HCT116 (cell line): Measurements from ENCODE around the gene SFXN5. TPM values are rescaled to one million over a fixed set of nuclear protein-coding genes. Genes with fewer than 3 reads are reported as not detected.

Experiments used
- ATAC-seq: fragments of 200-7000 bp; cut with Tn5 transposase; 2 replicates; pipeline ENCODE4 v1.9.1; 2020; ENCODE audit warnings: mild to moderate bottlenecking, moderate library complexity
- BruUV-seq: library from RNA; stranded (reverse); fragments of 400-500 nt; replicated peaks from 2 replicates; lab custom pipeline; 2021; lab: Mats Ljungman, UMichigan
- CTCF ChIA-PET: fragments of 300-600 bp; sonication (Branson Sonifier 250); formaldehyde crosslinking; loops from one replicate; lab custom pipeline; 2021; ENCODE audit warnings: antibody characterized with exemption; lab: Charles Lee
- POLR2A ChIA-PET: fragments of 300-600, 350-600 bp; sonication (Branson Sonifier 250); formaldehyde crosslinking; loops from one replicate; lab custom pipeline; 2021; ENCODE audit warnings: antibody characterized with exemption; lab: Charles Lee
- RAD21 ChIA-PET, 2 experiments: fragments of 300-600 bp; sonication (Branson Sonifier 250); formaldehyde crosslinking; loops; one replicate each; lab custom pipeline; 2023; ENCODE audit warnings: low total read pairs in 2 of 2; ENCODE audit not compliant: uncharacterized antibody in 2 of 2, unreplicated experiment in 2 of 2, low non-redundant PET in 1 of 2; lab: Charles Lee
- DNase-seq: peaks from one replicate; pipeline ENCODE4 v3.0.0-alpha.2; 2010; ENCODE audit warnings: low read depth, low spot score
- H2AFZ ChIP-seq: fragments of 200-600 bp; shearing (Covaris generic), sonication (generic); 2 replicates; pipeline ENCODE4 v1.6.1; 2017; ENCODE audit warnings: low read depth, mixed run types, mixed read lengths, antibody characterized with exemption, low read length; ENCODE audit not compliant: poor library complexity, severe bottlenecking
- H3K27ac ChIP-seq: 2 replicates; pipeline ENCODE4 v1.5.1; 2012; ENCODE audit warnings: low read depth, low read length
- H3K27me3 ChIP-seq: fragments of 200-600 bp; sonication (generic); 2 replicates; pipeline ENCODE4 v1.6.1; 2016; ENCODE audit warnings: mixed run types, low read length, mixed read lengths; ENCODE audit not compliant: insufficient read depth
- H3K36me3 ChIP-seq, 2 experiments: fragments of 200-500 bp in 1 of 2; fragments of 200-600 bp in 1 of 2; sonication (Bioruptor generic) in 1 of 2; sonication (generic) in 1 of 2; 2 replicates each; pipeline versions ENCODE4 v1.5.1 to v1.6.1; 2014 to 2016; ENCODE audit warnings: low read length in 2 of 2, inconsistent platforms in 1 of 2, mixed read lengths in 1 of 2, mixed run types in 1 of 2; ENCODE audit not compliant: insufficient read depth in 2 of 2, control insufficient read depth in 1 of 2
- H3K4me1 ChIP-seq, 2 experiments: fragments of 200-600 bp in 1 of 2; sonication (generic) in 1 of 2; 2 replicates each; pipeline versions ENCODE4 v1.5.1 to v1.6.1; 2012 to 2017; ENCODE audit warnings: low read length in 2 of 2, inconsistent platforms in 1 of 2, mild to moderate bottlenecking in 1 of 2, mixed read lengths in 1 of 2, mixed run types in 1 of 2, moderate library complexity in 1 of 2; ENCODE audit not compliant: insufficient read depth in 2 of 2, control insufficient read depth in 1 of 2
- H3K4me2 ChIP-seq: fragments of 200-600 bp; sonication (generic); 2 replicates; pipeline ENCODE4 v1.6.1; 2017; ENCODE audit warnings: mixed run types, low read length, mixed read lengths
- H3K4me3 ChIP-seq, 2 experiments: fragments of 200-600 bp in 1 of 2; sonication (generic) in 1 of 2; replicated peaks in 1 of 2; 2 replicates each; pipeline ENCODE4 v1.5.1; 2011 to 2016; ENCODE audit warnings: low read length in 2 of 2, control low read depth in 1 of 2, low read depth in 1 of 2, mild to moderate bottlenecking in 1 of 2, mixed read lengths in 1 of 2, mixed run types in 1 of 2
- H3K79me2 ChIP-seq: fragments of 200-600 bp; sonication (generic); 2 replicates; pipeline ENCODE4 v1.6.1; 2017; ENCODE audit warnings: mild to moderate bottlenecking, mixed run types, low read length, moderate library complexity, mixed read lengths; ENCODE audit not compliant: insufficient read depth
- H3K9ac ChIP-seq: fragments of 200-600 bp; sonication (generic); 2 replicates; pipeline ENCODE4 v1.6.1; 2016; ENCODE audit warnings: low read length, mixed read lengths
- H3K9me2 ChIP-seq: fragments of 200-600 bp; sonication (generic), shearing (Covaris generic); 2 replicates; pipeline ENCODE4 v1.6.1; 2017; ENCODE audit warnings: mixed run types, mild to moderate bottlenecking, moderate library complexity; ENCODE audit not compliant: insufficient read depth
- H3K9me3 ChIP-seq, 2 experiments: fragments of 200-500 bp in 1 of 2; fragments of 200-600 bp in 1 of 2; sonication (Bioruptor generic) in 1 of 2; sonication (generic) in 1 of 2; 2 replicates each; pipeline ENCODE4 v1.6.1; 2014 to 2017; ENCODE audit warnings: low read length in 2 of 2, mixed read lengths in 2 of 2, inconsistent platforms in 1 of 2, low read depth in 1 of 2, mild to moderate bottlenecking in 1 of 2, mixed run types in 1 of 2, moderate library complexity in 1 of 2; ENCODE audit not compliant: control insufficient read depth in 1 of 2, insufficient read depth in 1 of 2
- H4K20me1 ChIP-seq: fragments of 200-600 bp; sonication (generic), shearing (Covaris generic); 2 replicates; pipeline ENCODE4 v1.6.1; 2017; ENCODE audit warnings: mixed run types, mild to moderate bottlenecking, moderate library complexity; ENCODE audit not compliant: insufficient read depth
- CBX3 ChIP-seq: IDR thresholded peaks from 2 replicates; pipeline ENCODE4 v1.6.1; 2012; ENCODE audit warnings: low read depth
- CTCF ChIP-seq, 3 experiments: fragments of 200-600 bp in 1 of 3; sonication (generic) in 1 of 3; IDR thresholded peaks in 2 of 3; conservative IDR thresholded peaks in 1 of 3; 2 replicates each; pipeline ENCODE4 v1.5.1; 2012 to 2017; ENCODE audit warnings: low read depth in 2 of 3, low read length in 2 of 3, antibody characterized with exemption in 1 of 3, borderline replicate concordance in 1 of 3, control low read depth in 1 of 3, mild to moderate bottlenecking in 1 of 3, mixed read lengths in 1 of 3, mixed run types in 1 of 3, moderate library complexity in 1 of 3; ENCODE audit not compliant: insufficient read depth in 1 of 3
- EZH2 ChIP-seq: fragments of 200-600 bp; sonication (generic); IDR thresholded peaks from 2 replicates; pipeline ENCODE4 v1.6.1; 2017; ENCODE audit warnings: antibody characterized with exemption, mixed run types
- MAX ChIP-seq: IDR thresholded peaks from 2 replicates; pipeline ENCODE4 v1.6.1; 2012
- POLR2A ChIP-seq: IDR thresholded peaks from 2 replicates; pipeline ENCODE4 v1.7.0; 2011; ENCODE audit warnings: borderline replicate concordance; ENCODE audit not compliant: insufficient read depth, insufficient read length; ENCODE audit errors: extremely low read depth
- POLR2AphosphoS5 ChIP-seq: IDR thresholded peaks from 2 replicates; pipeline ENCODE4 v1.6.1; 2011; ENCODE audit warnings: mild to moderate bottlenecking, low read depth, low read length, moderate library complexity
- RAD21 ChIP-seq: IDR thresholded peaks from 2 replicates; pipeline ENCODE4 v1.6.1; 2012; ENCODE audit warnings: low read depth, mild to moderate bottlenecking
- REST ChIP-seq: IDR thresholded peaks from 2 replicates; pipeline ENCODE4 v1.6.1; 2012; ENCODE audit warnings: low read depth
- SP1 ChIP-seq: IDR thresholded peaks from 2 replicates; pipeline ENCODE4 v1.6.1; 2012; ENCODE audit warnings: low read depth
- TCF7L2 ChIP-seq: IDR thresholded peaks from 2 replicates; pipeline ENCODE4 v1.7.0; 2011; ENCODE audit warnings: borderline replicate concordance, inconsistent platforms; ENCODE audit not compliant: insufficient read depth, insufficient read length; ENCODE audit errors: extremely low read depth
- YY1 ChIP-seq: IDR thresholded peaks from 2 replicates; pipeline ENCODE4 v1.6.1; 2011; ENCODE audit warnings: low read length, low read depth, moderate library complexity, mild to moderate bottlenecking; ENCODE audit not compliant: insufficient replicate concordance; ENCODE audit errors: extremely low read depth
- ZBTB33 ChIP-seq: IDR thresholded peaks from 2 replicates; pipeline ENCODE4 v1.6.1; 2011; ENCODE audit warnings: mild to moderate bottlenecking, low read length, moderate library complexity; ENCODE audit not compliant: insufficient replicate concordance; ENCODE audit errors: extremely low read depth
- ZFX ChIP-seq: fragments of 450-650 bp; IDR thresholded peaks from 2 replicates; pipeline ENCODE4 v1.6.1; 2017
- ZNF274 ChIP-seq: fragments of 200-500 bp; sonication (Bioruptor generic); IDR thresholded peaks from 2 replicates; pipeline ENCODE4 v1.6.1; 2014; ENCODE audit warnings: mild to moderate bottlenecking, low read depth, low read length, inconsistent platforms
- intact Hi-C: fragments of 100-400 bp; cut with micrococcal nuclease; formaldehyde crosslinking; loops from 2 replicates; pipeline ENCODE4 v1.10.0; 2022
- total RNA-seq: library from RNA; stranded (reverse); gene quantifications from one replicate; pipeline ENCODE4 v1.2.1, GENCODE V29; 2021; ENCODE audit not compliant: unreplicated experiment

Gene SFXN5
- total RNA-seq, 1 experiment from 2014 or later = 10.0 TPM

GRCh38 chr2:72990695-72991438, 80.6 kb downstream of the SFXN5 start (continued):
- TF ChIP-seq REST (no peak), RAD21 (no peak), CTCF (IDR thresholded peaks at IDR 0.05 in 2 of 3, conservative IDR thresholded peaks at IDR 0.05 in 1 of 3; ENCODE audit: borderline replicate concordance in 1 of 3, insufficient read depth in 1 of 3, low read depth in 2 of 3, low read length in 2 of 3) (no peak), ZFX (no peak), CBX3 (no peak)

GRCh38 chr2:72989770-72990556, 81.5 kb downstream of the SFXN5 start:
- no TSS peak for BruUV-seq
- Histone ChIP-seq H3K4me3 (no peak overlapping the region), H3K4me2 (no peak overlapping the region), H3K36me3 (no peaks in the 10 kb centered on the region), H2AFZ (no peak overlapping the region), H3K27ac (no peak overlapping the region), H4K20me1 (no peaks in the 10 kb centered on the region), H3K79me2 (no peaks in the 10 kb centered on the region), H3K9me2 (no peaks in the 10 kb centered on the region), H3K4me1 (no peaks in the 10 kb centered on the region), H3K27me3 (no peaks in the 10 kb centered on the region), H3K9ac (no peak overlapping the region), H3K9me3 (no peaks in the 10 kb centered on the region)
- ChIA-PET CTCF (interaction anchor here (1.5 kb wide), 1 partner anchor 10 kb away, joined by 4 read pairs; no protein-coding TSS in a partner anchor), POLR2A (no interaction called here), RAD21 (no interaction called here)
- intact Hi-C loops = loop anchor here (5.0 kb wide), 1 partner anchor 82 kb away; the partner anchor contains the start of gene SFXN5
- DNase-seq = no peak
- ATAC-seq = no peak
- no peak for TF ChIP-seq SP1
- TF ChIP-seq ZBTB33 = no peak
- TF ChIP-seq ZNF274 = no peak
- TF ChIP-seq ZFX = no peak
- no peak for TF ChIP-seq POLR2AphosphoS5
- no peak for TF ChIP-seq YY1
- no peak for TF ChIP-seq POLR2A
- no peak for TF ChIP-seq MAX
- TF ChIP-seq TCF7L2 = no peak
- no peak for TF ChIP-seq EZH2
